HepG2 (cell line): ENCODE measurements around the gene UBE2O. TPM values are rescaled to one million over a fixed set of nuclear protein-coding genes. Genes with fewer than 3 reads are reported as not detected.

Experiments used
- AGO2 ChIP-seq: fragments of 200-400 bp; formaldehyde crosslinking; optimal IDR thresholded peaks from 2 replicates; pipeline ENCODE3; 2017; ENCODE audit warnings: mild to moderate bottlenecking, low read depth, low read length, moderate library complexity
- BHLHE40 ChIP-seq: IDR thresholded peaks from 2 replicates; pipeline ENCODE4 v1.6.1; 2011; ENCODE audit warnings: low read length, improper control_type of control experiment
- CBX1 ChIP-seq: IDR thresholded peaks from one replicate; pipeline ENCODE4 v1.6.1; 2016; ENCODE audit warnings: antibody characterized with exemption, low read depth
- CC2D1A ChIP-seq: sonication (generic); formaldehyde crosslinking; IDR thresholded peaks from 2 replicates; pipeline ENCODE4 v1.8.1; 2023; ENCODE audit warnings: mild to moderate bottlenecking, missing genetic modification reagents
- CEBPB ChIP-seq: IDR thresholded peaks from 2 replicates; pipeline ENCODE4 v1.6.1; 2011; ENCODE audit warnings: low read depth, low read length, improper control_type of control experiment, borderline replicate concordance
- DDIT3 ChIP-seq: sonication (generic); formaldehyde crosslinking; IDR thresholded peaks from 2 replicates; pipeline ENCODE4 v1.4.0; 2020; ENCODE audit warnings: mild to moderate bottlenecking, missing genetic modification reagents
- EZH2 ChIP-seq: conservative IDR thresholded peaks from 2 replicates; pipeline ENCODE4 v1.6.1; 2012; ENCODE audit warnings: mild to moderate bottlenecking, low read depth, low read length, moderate library complexity
- HNF4G ChIP-seq, 2 experiments: sonication (generic) in 1 of 2; formaldehyde crosslinking in 1 of 2; IDR thresholded peaks; 2 replicates each; pipeline versions ENCODE4 v1.4.0 to v1.6.1; 2011 to 2020; ENCODE audit warnings: borderline replicate concordance in 2 of 2, low read depth in 2 of 2, mild to moderate bottlenecking in 2 of 2, low read length in 1 of 2, missing genetic modification reagents in 1 of 2, moderate library complexity in 1 of 2
- KLF12 ChIP-seq: sonication (generic); formaldehyde crosslinking; IDR thresholded peaks from 2 replicates; pipeline ENCODE4 v1.4.0; 2020; ENCODE audit warnings: missing genetic modification reagents, borderline replicate concordance
- KLF9 ChIP-seq: IDR thresholded peaks from 2 replicates; pipeline ENCODE4 v1.6.1; 2016; ENCODE audit warnings: low read depth
- MED13 ChIP-seq: sonication (generic); formaldehyde crosslinking; IDR thresholded peaks from 2 replicates; pipeline ENCODE4 v1.5.0; 2020; ENCODE audit warnings: missing genetic modification reagents
- NCOR1 ChIP-seq: fragments of 200-600 bp; sonication (generic); IDR thresholded peaks from 2 replicates; pipeline ENCODE4 v1.7.0; 2017; ENCODE audit warnings: antibody characterized with exemption, low read length, borderline replicate concordance
- PBX2 ChIP-seq: IDR thresholded peaks from 2 replicates; pipeline ENCODE4 v1.6.1; 2016; ENCODE audit warnings: control low read depth
- POLR2AphosphoS5 ChIP-seq: IDR thresholded peaks from 2 replicates; pipeline ENCODE4 v1.6.1; 2012; ENCODE audit warnings: low read depth, low read length
- SIN3A ChIP-seq: IDR thresholded peaks from 2 replicates; pipeline ENCODE4 v1.6.1; 2011; ENCODE audit warnings: low read depth, mild to moderate bottlenecking, control low read depth, low read length, borderline replicate concordance
- SKI ChIP-seq: fragments of 450-650 bp; IDR thresholded peaks from one replicate; pipeline ENCODE4 v1.6.1; 2018; ENCODE audit warnings: mild to moderate bottlenecking; ENCODE audit not compliant: partially characterized antibody
- THYN1 ChIP-seq: sonication (generic); formaldehyde crosslinking; IDR thresholded peaks from 2 replicates; pipeline ENCODE4 v1.8.1; 2023; ENCODE audit warnings: low read depth, mild to moderate bottlenecking, moderate library complexity, missing genetic modification reagents, borderline replicate concordance
- ZBTB25 ChIP-seq: IDR thresholded peaks from 2 replicates; pipeline ENCODE4 v1.6.1; 2018; ENCODE audit warnings: missing genetic modification reagents
- ZC3H13 ChIP-seq: sonication (generic); formaldehyde crosslinking; IDR thresholded peaks from 2 replicates; pipeline ENCODE4 v1.8.1; 2023; ENCODE audit warnings: mild to moderate bottlenecking, missing genetic modification reagents, moderate library complexity
- ZNF121 ChIP-seq: sonication (generic); formaldehyde crosslinking; IDR thresholded peaks from 2 replicates; pipeline ENCODE4 v1.5.0; 2020; ENCODE audit warnings: mild to moderate bottlenecking, missing genetic modification reagents
- ZNF235 ChIP-seq: sonication (generic); formaldehyde crosslinking; IDR thresholded peaks from 2 replicates; pipeline ENCODE4 v1.8.1; 2023; ENCODE audit warnings: mild to moderate bottlenecking, missing genetic modification reagents, borderline replicate concordance
- ZNF740 ChIP-seq: sonication (generic); formaldehyde crosslinking; IDR thresholded peaks from 2 replicates; pipeline ENCODE4 v1.4.0; 2020; ENCODE audit warnings: missing genetic modification reagents
- polyA plus RNA-seq, 8 experiments: library from polyadenylated mRNA; depleted of rRNA in 3 of 8; stranded (reverse) in 7 of 8; unstranded in 1 of 8; fragments of >200 nt; fragmentation: Illumina TruSeq in 4 of 8; extraction: Trizol in 4 of 8; gene quantifications; 2 replicates each; pipeline versions ENCODE4 v1.2.1 to v1.2.3, GENCODE V29; 2011 to 2016; ENCODE audit warnings: low read depth in 4 of 8, missing spikeins in 1 of 8, mixed read lengths in 1 of 8; ENCODE audit not compliant: insufficient read depth in 1 of 8
- total RNA-seq, 5 experiments: library from RNA; depleted of rRNA; stranded (reverse); fragments of >200 nt; fragmentation: Illumina TruSeq; extraction: Trizol; gene quantifications; 2 replicates each; pipeline ENCODE4 v1.2.3, GENCODE V29; 2016; ENCODE audit warnings: low read depth in 1 of 5

The UBE2O gene
- total and polyA plus RNA-seq, 2 of the 13 experiments (the other 11 are each of a cell fraction or from before 2014, with no cell fraction given), result 21.5 to 23.5 TPM

- TF ChIP-seq HNF4G (IDR thresholded peaks at IDR 0.05; ENCODE audit: borderline replicate concordance, low read depth, low read length) (no peak), HNF4G (CRISPR knock-in tag; IDR thresholded peaks at IDR 0.05; ENCODE audit: borderline replicate concordance, low read depth) (no peak), ZNF235 (CRISPR knock-in tag) (no peak), SIN3A (no peak), SKI (no peak), EZH2 (no peak), MED13 (CRISPR knock-in tag) (peak; percentile 40; the same call in 1 of the 2 replicates), PBX2 (CRISPR knock-in tag) (no peak), KLF9 (no peak), CEBPB (peak; percentile 44; the same call in 1 of the 2 replicates), NCOR1 (peak; percentile 80; the same call in 1 of the 2 replicates), DDIT3 (CRISPR knock-in tag) (no peak), CBX1 (peak; percentile 10), THYN1 (CRISPR knock-in tag) (0 out of 2 replicates have a peak, but pooled peaks have one; percentile 45), POLR2AphosphoS5 (peak; percentile 36), KLF12 (CRISPR knock-in tag) (0 out of 2 replicates have a peak, but pooled peaks have one; percentile 48), ZC3H13 (peak; percentile 28; the same call in 1 of the 2 replicates), ZBTB25 (CRISPR knock-in tag) (no peak), ZNF740 (CRISPR knock-in tag) (no peak), CC2D1A (CRISPR knock-in tag) (no peak), ZNF121 (no peak), BHLHE40 (no peak), AGO2 (peak; percentile 83)
Measured at GRCh38 chr17:76381633-76382350, 71.2 kb downstream of the UBE2O start (continued).
